22Rv1 (cell line): ENCODE data around the gene SESN3.

Source experiments
- H3K27ac ChIP-seq: fragments of 450-650 bp; 2 replicates; pipeline ENCODE4 v1.5.1; 2017
- ZFX ChIP-seq: fragments of 450-650 bp; IDR thresholded peaks from 2 replicates; pipeline ENCODE4 v1.6.1; 2017; ENCODE audit warnings: antibody characterized with exemption, borderline replicate concordance
- TF ChIP-seq, protein P1 (sequence below): fragments of 450-650 bp; IDR thresholded peaks from 2 replicates; pipeline ENCODE4 v1.5.1; 2017; ENCODE audit warnings: mild to moderate bottlenecking

SESN3 gene

DNA sequence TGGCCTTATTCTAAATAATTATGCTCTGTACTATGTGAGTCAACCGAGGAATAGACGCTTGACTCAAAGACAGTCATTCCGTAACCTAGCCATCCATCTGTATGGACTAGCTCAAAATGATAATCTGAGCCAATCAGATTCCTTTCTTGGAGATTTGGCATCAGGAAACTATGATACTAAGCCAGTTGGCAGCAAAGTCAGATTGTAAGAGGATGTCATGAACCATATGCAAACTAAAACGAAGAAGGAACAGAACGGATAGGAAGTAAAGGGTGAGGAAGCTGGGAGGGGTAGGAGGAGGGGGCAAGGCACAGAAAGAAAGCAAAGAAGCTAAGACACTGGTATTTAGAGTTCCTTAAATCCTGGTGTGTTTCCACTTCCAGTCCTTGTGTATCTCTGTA, 10.7 kb upstream of the SESN3 start:
- H3K27ac ChIP-seq = no peak overlapping the region

GRCh38 chr11:95239871-95240649, 9.1 kb upstream of the SESN3 start:
- no peak overlapping the region for H3K27ac ChIP-seq
- no peak for TF ChIP-seq ZFX
- TF ChIP-seq, protein P1, sequence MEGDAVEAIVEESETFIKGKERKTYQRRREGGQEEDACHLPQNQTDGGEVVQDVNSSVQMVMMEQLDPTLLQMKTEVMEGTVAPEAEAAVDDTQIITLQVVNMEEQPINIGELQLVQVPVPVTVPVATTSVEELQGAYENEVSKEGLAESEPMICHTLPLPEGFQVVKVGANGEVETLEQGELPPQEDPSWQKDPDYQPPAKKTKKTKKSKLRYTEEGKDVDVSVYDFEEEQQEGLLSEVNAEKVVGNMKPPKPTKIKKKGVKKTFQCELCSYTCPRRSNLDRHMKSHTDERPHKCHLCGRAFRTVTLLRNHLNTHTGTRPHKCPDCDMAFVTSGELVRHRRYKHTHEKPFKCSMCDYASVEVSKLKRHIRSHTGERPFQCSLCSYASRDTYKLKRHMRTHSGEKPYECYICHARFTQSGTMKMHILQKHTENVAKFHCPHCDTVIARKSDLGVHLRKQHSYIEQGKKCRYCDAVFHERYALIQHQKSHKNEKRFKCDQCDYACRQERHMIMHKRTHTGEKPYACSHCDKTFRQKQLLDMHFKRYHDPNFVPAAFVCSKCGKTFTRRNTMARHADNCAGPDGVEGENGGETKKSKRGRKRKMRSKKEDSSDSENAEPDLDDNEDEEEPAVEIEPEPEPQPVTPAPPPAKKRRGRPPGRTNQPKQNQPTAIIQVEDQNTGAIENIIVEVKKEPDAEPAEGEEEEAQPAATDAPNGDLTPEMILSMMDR = no peak

More for the DNA sequence above, 10.7 kb upstream of the SESN3 start:
- TF ChIP-seq, protein P1 = no peak

- TF ChIP-seq ZFX = no peak
- TF ChIP-seq, protein P1 = no peak
- H3K27ac ChIP-seq = peak overlapping the region; percentile 74; the same call in 1 of the 2 replicates
Measured at GRCh38 chr11:95232666-95233065, 1.7 kb upstream of the SESN3 start.

GRCh38 chr11:95231881-95232605, 1.0 kb upstream of the SESN3 start:
- peak overlapping the region; percentile 74 for H3K27ac ChIP-seq
- TF ChIP-seq, protein P1 = no peak
- no peak for TF ChIP-seq ZFX

GRCh38 chr11:95230810-95231126, 234 bp downstream of the SESN3 start:
- peak overlapping the region; percentile 74 for H3K27ac ChIP-seq
- TF ChIP-seq, protein P1 = no peak

DNA sequence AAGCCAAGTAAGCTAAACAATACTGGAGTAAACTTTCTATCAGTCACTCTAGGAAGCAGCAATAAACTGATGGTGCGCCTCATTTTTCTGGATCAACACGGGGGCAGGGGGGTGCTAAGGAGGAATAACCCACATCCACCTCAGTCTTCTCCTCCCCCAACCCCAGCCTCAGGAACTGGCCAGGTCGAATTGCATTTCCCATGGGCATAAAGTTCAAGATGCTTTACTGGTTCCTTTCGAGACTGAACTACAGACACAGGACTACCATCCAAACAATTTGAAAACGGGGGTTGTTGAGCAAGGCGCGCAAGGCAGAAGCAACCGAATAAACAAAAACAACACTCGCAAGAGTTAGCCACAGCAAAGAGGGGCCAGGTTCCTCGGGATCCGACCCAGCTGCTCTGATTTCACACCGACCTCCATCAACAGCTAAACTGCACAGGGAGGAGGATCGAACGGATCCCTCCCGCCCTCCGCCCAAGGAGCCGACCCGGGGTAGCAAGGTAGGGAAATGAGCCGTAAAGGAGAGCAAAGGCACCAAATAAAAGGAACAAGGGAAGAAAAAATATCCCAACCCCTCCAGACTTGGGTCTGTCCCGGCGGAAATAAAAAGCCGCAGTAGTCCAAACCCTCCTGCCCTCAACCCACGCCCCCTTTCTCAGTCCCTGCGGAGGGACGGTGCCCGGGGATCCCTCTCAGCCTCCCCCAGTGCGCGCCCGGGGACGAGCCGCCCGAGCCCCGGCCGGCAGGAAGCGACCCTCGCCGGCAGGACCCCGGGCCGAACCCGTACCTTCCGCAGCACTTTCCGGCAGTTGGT, 801 bp downstream of the SESN3 start:
- no peak for TF ChIP-seq ZFX
- TF ChIP-seq, protein P1 = no peak
- H3K27ac ChIP-seq = peak overlapping the region; percentile 74
